Measurements from ENCODE around the gene CFAP97D1. TPM values are rescaled to one million over a fixed set of nuclear protein-coding genes. Genes with fewer than 3 reads are reported as not detected.

The CFAP97D1 gene
- total and polyA plus RNA-seq, 10 of the 15 experiments (the other 5 are each of a cell fraction or from before 2014, with no cell fraction given) = 0.13 TPM; not detected in 9

- Histone ChIP-seq H3K27me3 (replicated peaks in 1 of 2; ENCODE audit: control insufficient read depth in 2 of 2, insufficient read depth in 2 of 2, low read length in 1 of 2) (peaks cover 3 to 5% of the 10 kb centered on the region in 2 experiments), H3K36me3 (ENCODE audit: control insufficient read depth in 2 of 2, insufficient read depth in 2 of 2, low read length in 1 of 2) (no peaks in the 10 kb centered on the region), H2AFZ (ENCODE audit: control insufficient read depth, low read depth, low read length) (no peak overlapping the region), H3K9me3 (replicated peaks; ENCODE audit: control insufficient read depth, insufficient read depth, low read length) (no peaks in the 10 kb centered on the region; the same call in 2 of the 3 replicates), H4K20me1 (ENCODE audit: control insufficient read depth, insufficient read depth) (no peaks in the 10 kb centered on the region), H3K27ac (ENCODE audit: control insufficient read depth, insufficient read depth) (no peak overlapping the region), H3K9ac (ENCODE audit: control insufficient read depth, insufficient read depth, low read length) (no peak overlapping the region), H3K79me2 (ENCODE audit: control insufficient read depth, insufficient read depth, low read length) (no peaks in the 10 kb centered on the region), H3K4me2 (ENCODE audit: control insufficient read depth, insufficient read depth) (no peak overlapping the region), H3K4me3 (no peak overlapping the region), H3K4me1 (ENCODE audit: control insufficient read depth, insufficient read depth, low read length) (no peaks in the 10 kb centered on the region)
- FAIRE-seq (no peak), ATAC-seq (no peak), DNase-seq (ENCODE audit: low read depth, low spot score) (no peak)
- intact Hi-C loops (cut with micrococcal nuclease; ENCODE audit: unreplicated experiment) = no loop called here
- RAD21 ChIA-PET (ENCODE audit: unreplicated experiment) = interaction anchor here (0.5 kb wide), 1 partner anchor 55 kb away, joined by 3 read pairs; no protein-coding TSS in a partner anchor
- CTCF ChIA-PET = interaction anchor here (0.7 to 1.1 kb wide), 3 partner anchors 26 to 63 kb away, joined by 3 to 4 read pairs (median 3); no protein-coding TSS in a partner anchor
- BruUV-seq (replicated peaks) = no TSS peak
- in situ Hi-C loops (cut with MboI) = no loop called here
- POLR2A ChIA-PET = no interaction called here
- TF ChIP-seq SIN3A (IDR thresholded peaks at IDR 0.05; ENCODE audit: low read depth, low read length) = no peak
- no peak for TF ChIP-seq MLLT1 (IDR thresholded peaks at IDR 0.05)
- no peak for TF ChIP-seq JUND (IDR thresholded peaks at IDR 0.05; ENCODE audit: low read depth, low read length)
- TF ChIP-seq ZNF687 (IDR thresholded peaks at IDR 0.05) = no peak
- TF ChIP-seq ETV6 (conservative IDR thresholded peaks at IDR 0.05 in 1 of 2, IDR thresholded peaks at IDR 0.05 in 1 of 2; ENCODE audit: borderline replicate concordance in 1 of 2, low read depth in 1 of 2) = no peak
- TF ChIP-seq STAT1 (conservative IDR thresholded peaks at IDR 0.05) = no peak
- TF ChIP-seq NKRF (conservative IDR thresholded peaks at IDR 0.05) = no peak
- TF ChIP-seq MEF2A (IDR thresholded peaks at IDR 0.05; ENCODE audit: insufficient read depth, low read depth, low read length) = no peak
- TF ChIP-seq SREBF2 (IDR thresholded peaks at IDR 0.05; ENCODE audit: low read length) = no peak
- no peak for TF ChIP-seq USF1 (IDR thresholded peaks at IDR 0.05; ENCODE audit: borderline replicate concordance, extremely low read length, insufficient read depth, low read depth, low read length)
- TF ChIP-seq SMAD1 (IDR thresholded peaks at IDR 0.05; ENCODE audit: low read depth, partially characterized antibody) = no peak
- 0% methylated on average over 4 of the region's 4 CpGs for WGBS (ENCODE audit: insufficient coverage, insufficient replicate concordance, low lambda C conversion rate, missing lambda C conversion rate)
- SMC1A ChIA-PET (ENCODE audit: uncharacterized antibody, unreplicated experiment) = interaction anchor here (0.9 kb wide), 1 partner anchor 46 kb away, joined by 3 read pairs; no protein-coding TSS in a partner anchor
These were observed 39.7 kb upstream of the CFAP97D1 start for GRCh38 chr17:43740541-43740940.

All from GM12878 (cell line).